ENCODE data around the gene IL18RAP.

Gene IL18RAP

GRCh38 chr2:102470168-102470567 is 47.2 kb downstream of the IL18RAP start:
- H3K36me3 Mint-ChIP-seq: peaks cover 6% of the 10 kb centered on the region
- H3K4me3 Mint-ChIP-seq: no peak overlapping the region
- H3K27ac Mint-ChIP-seq: no peak overlapping the region
- ATAC-seq: no peak
- H3K27me3 Mint-ChIP-seq: peaks cover 36% of the 10 kb centered on the region
- H3K4me1 Mint-ChIP-seq: no peaks in the 10 kb centered on the region
- peaks cover 10% of the 10 kb centered on the region for H3K9me3 Mint-ChIP-seq

GRCh38 chr2:102473020-102473419 is 50.1 kb downstream of the IL18RAP start, which contains the start of gene SLC9A4:
SLC9A4 (plus strand) TSS chr2:102473226; CDS start chr2:102473760, 534 bp downstream.
- Mint-ChIP-seq H3K27ac (no peak within 1 kb of the TSS), H3K9me3 (peaks cover 10% of the 10 kb centered on the region), H3K36me3 (peaks cover 6% of the 10 kb centered on the region), H3K4me1 (no peaks in the 10 kb centered on the region), H3K27me3 (peaks cover 37% of the 10 kb centered on the region), H3K4me3 (no peak within 1 kb of the TSS)
- ATAC-seq: no peak

- H3K27me3 Mint-ChIP-seq: peaks cover 32% of the 10 kb centered on the region
Observed at GRCh38 chr2:102473631-102474030, 50.7 kb downstream of the IL18RAP start.

GRCh38 chr2:102474785-102475184 is 51.8 kb downstream of the IL18RAP start:
- Mint-ChIP-seq H3K36me3 (peaks cover 6% of the 10 kb centered on the region), H3K27me3 (peaks cover 30% of the 10 kb centered on the region), H3K4me1 (peaks cover 6% of the 10 kb centered on the region), H3K9me3 (peaks cover 7% of the 10 kb centered on the region), H3K27ac (no peak overlapping the region), H3K4me3 (no peak overlapping the region)
- ATAC-seq: no peak

More at GRCh38 chr2:102473631-102474030, 50.7 kb downstream of the IL18RAP start:
- no peak for ATAC-seq
- Mint-ChIP-seq H3K4me3 (no peak overlapping the region), H3K4me1 (no peaks in the 10 kb centered on the region), H3K9me3 (peaks cover 10% of the 10 kb centered on the region), H3K36me3 (peaks cover 6% of the 10 kb centered on the region), H3K27ac (no peak overlapping the region)

GRCh38 chr2:102478686-102479470 is 55.9 kb downstream of the IL18RAP start:
- Mint-ChIP-seq H3K27ac (no peak overlapping the region), H3K4me3 (no peak overlapping the region), H3K36me3 (no peaks in the 10 kb centered on the region), H3K9me3 (no peaks in the 10 kb centered on the region), H3K27me3 (peaks cover 22% of the 10 kb centered on the region), H3K4me1 (peaks cover 6% of the 10 kb centered on the region)
- peak; percentile 55 for ATAC-seq

GRCh38 chr2:102480285-102481195 is 57.6 kb downstream of the IL18RAP start:
- Mint-ChIP-seq H3K4me1 (peaks cover 6% of the 10 kb centered on the region), H3K9me3 (no peaks in the 10 kb centered on the region), H3K36me3 (no peaks in the 10 kb centered on the region), H3K27me3 (peaks cover 24% of the 10 kb centered on the region), H3K4me3 (no peak overlapping the region), H3K27ac (no peak overlapping the region)
- no peak for ATAC-seq

- Mint-ChIP-seq H3K27me3 (peaks cover 29% of the 10 kb centered on the region), H3K4me3 (no peak overlapping the region), H3K27ac (no peak overlapping the region), H3K4me1 (peaks cover 6% of the 10 kb centered on the region), H3K36me3 (no peaks in the 10 kb centered on the region), H3K9me3 (no peaks in the 10 kb centered on the region)
- no peak for ATAC-seq
Observed at GRCh38 chr2:102481931-102482330, 59.0 kb downstream of the IL18RAP start.

GRCh38 chr2:102483086-102483485 is 60.1 kb downstream of the IL18RAP start:
- Mint-ChIP-seq H3K4me3 (no peak overlapping the region), H3K27me3 (peaks cover 36% of the 10 kb centered on the region), H3K27ac (no peak overlapping the region), H3K9me3 (no peaks in the 10 kb centered on the region), H3K36me3 (no peaks in the 10 kb centered on the region), H3K4me1 (peaks cover 6% of the 10 kb centered on the region)
- no peak for ATAC-seq

GRCh38 chr2:102484310-102485061 is 61.5 kb downstream of the IL18RAP start:
- Mint-ChIP-seq H3K27ac (no peak overlapping the region), H3K9me3 (no peaks in the 10 kb centered on the region), H3K36me3 (no peaks in the 10 kb centered on the region), H3K27me3 (peaks cover 36% of the 10 kb centered on the region), H3K4me1 (peaks cover 2% of the 10 kb centered on the region), H3K4me3 (no peak overlapping the region)
- ATAC-seq: no peak

GRCh38 chr2:102485147-102485785 is 62.3 kb downstream of the IL18RAP start:
- H3K27ac Mint-ChIP-seq: no peak overlapping the region
- H3K4me3 Mint-ChIP-seq: no peak overlapping the region
- H3K27me3 Mint-ChIP-seq: peaks cover 35% of the 10 kb centered on the region
- ATAC-seq: no peak
- H3K9me3 Mint-ChIP-seq: no peaks in the 10 kb centered on the region
- H3K36me3 Mint-ChIP-seq: no peaks in the 10 kb centered on the region
- peaks cover 7% of the 10 kb centered on the region for H3K4me1 Mint-ChIP-seq

- Mint-ChIP-seq H3K36me3 (no peaks in the 10 kb centered on the region), H3K27me3 (peaks cover 27% of the 10 kb centered on the region), H3K9me3 (peaks cover 3% of the 10 kb centered on the region), H3K4me3 (no peak overlapping the region), H3K27ac (no peak overlapping the region), H3K4me1 (peaks cover 7% of the 10 kb centered on the region)
- ATAC-seq: no peak
Observed at GRCh38 chr2:102486941-102487702, 64.2 kb downstream of the IL18RAP start.

- ATAC-seq: no peak
- Mint-ChIP-seq H3K4me1 (peaks cover 7% of the 10 kb centered on the region), H3K9me3 (peaks cover 3% of the 10 kb centered on the region), H3K36me3 (no peaks in the 10 kb centered on the region), H3K4me3 (no peak overlapping the region), H3K27ac (no peak overlapping the region), H3K27me3 (peaks cover 27% of the 10 kb centered on the region)
Observed at GRCh38 chr2:102487761-102488462, 65.0 kb downstream of the IL18RAP start.

GRCh38 chr2:102489646-102490045 is 66.7 kb downstream of the IL18RAP start:
- peaks cover 7% of the 10 kb centered on the region for H3K4me1 Mint-ChIP-seq
- H3K27ac Mint-ChIP-seq: no peak overlapping the region
- peaks cover 9% of the 10 kb centered on the region for H3K9me3 Mint-ChIP-seq
- H3K36me3 Mint-ChIP-seq: no peaks in the 10 kb centered on the region
- no peak overlapping the region for H3K4me3 Mint-ChIP-seq
- peak; percentile 66 for ATAC-seq
- peaks cover 27% of the 10 kb centered on the region for H3K27me3 Mint-ChIP-seq

Data from stimulated activated memory B cell treated with anti-CD40 and anti-IgM and Interleukin-4, amounts not matched to agents 10 μg/mL and 1 μg/mL and 100 μg/mL, for 72 hours (primary cell).